Measurements from ENCODE around the gene TMSB4X. TPM values are rescaled to one million over a fixed set of nuclear protein-coding genes. Genes with fewer than 3 reads are reported as not detected.
"Not testable (repeated sequence)": the region's sequence is repeated elsewhere in the genome, so short reads cannot be mapped to it uniquely, and the experiment has no call there.

TMSB4X gene
- total RNA-seq, 1 donor from 2014 or later = 14,202 TPM

DNA sequence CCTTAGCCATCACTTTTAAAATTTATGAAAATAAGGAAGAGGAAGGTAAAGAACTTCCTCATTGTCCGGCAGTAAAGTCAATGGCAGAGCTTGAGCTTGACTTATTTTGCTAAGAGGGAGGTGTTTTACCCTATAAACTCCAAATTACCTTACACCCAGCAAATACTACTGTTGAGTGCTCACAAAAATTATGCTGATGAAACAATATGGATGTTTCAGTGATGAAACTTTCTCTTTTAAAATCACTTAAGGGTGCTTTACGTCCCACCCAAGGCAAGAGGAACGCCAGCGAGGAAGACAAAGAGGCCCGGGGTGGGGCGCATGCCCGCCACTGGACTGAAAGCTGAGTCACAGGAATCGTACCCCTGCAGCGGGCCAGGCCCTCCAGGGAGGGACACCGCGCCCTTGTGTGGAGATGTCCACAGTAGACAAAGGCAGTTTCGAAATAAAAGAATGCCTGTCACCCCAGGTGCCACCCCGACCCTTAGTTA, 560 bp upstream of the TMSB4X start:
- intact Hi-C loops (cut with micrococcal nuclease) = loop anchor here (5.0 kb wide), 1 partner anchor 678 kb away; the partner anchor contains the start of gene TCEANC

DNA sequence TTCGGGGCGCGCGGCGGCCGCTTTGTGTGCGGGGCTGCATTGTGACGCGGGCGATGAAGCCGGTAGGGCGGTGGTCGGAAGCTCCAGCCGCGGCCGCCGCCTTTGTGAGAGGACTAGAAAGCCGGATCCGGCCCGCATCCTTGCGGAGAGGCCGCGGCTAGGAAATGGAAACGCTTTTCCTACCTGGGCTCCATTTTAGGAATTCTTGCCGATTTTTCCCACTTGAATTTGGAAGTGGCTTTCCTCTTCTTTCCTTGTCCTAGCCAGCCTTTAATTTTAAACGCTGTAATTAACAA, 708 bp downstream of the TMSB4X start:
- intact Hi-C loops (cut with micrococcal nuclease) = loop anchor here (1.0 to 5.0 kb wide), 5 partner anchors 10 to 1052 kb away; partner anchors contain the start of gene GEMIN8

DNA sequence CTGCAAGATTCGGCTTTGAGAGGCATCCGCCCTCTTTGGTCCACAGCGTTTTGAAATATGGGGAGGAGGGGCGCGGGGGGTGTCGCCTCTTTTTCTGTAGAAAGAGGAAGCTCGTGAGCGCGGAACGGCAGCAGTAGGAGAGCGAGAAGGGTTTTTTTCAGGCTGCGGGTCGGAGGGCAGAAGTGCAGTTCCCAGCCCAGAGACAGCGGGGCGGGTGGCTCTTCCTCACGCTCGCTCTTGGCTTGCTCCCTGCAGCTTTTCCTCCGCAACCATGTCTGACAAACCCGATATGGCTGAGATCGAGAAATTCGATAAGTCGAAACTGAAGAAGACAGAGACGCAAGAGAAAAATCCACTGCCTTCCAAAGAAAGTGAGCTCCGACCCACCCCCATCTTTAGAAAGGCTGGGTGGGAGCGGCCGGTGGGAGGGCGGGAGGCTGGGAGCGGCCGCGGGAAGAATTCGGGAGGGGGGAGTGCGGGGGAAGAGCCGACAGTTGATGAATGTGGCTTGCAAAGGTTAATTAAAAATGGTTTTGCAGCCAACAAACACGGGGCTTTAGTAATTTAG, 1.2 kb downstream of the TMSB4X start:
- intact Hi-C loops (cut with micrococcal nuclease) = loop anchor here (1.0 to 5.0 kb wide), 5 partner anchors 9 to 1051 kb away; partner anchors contain the start of gene GEMIN8

DNA sequence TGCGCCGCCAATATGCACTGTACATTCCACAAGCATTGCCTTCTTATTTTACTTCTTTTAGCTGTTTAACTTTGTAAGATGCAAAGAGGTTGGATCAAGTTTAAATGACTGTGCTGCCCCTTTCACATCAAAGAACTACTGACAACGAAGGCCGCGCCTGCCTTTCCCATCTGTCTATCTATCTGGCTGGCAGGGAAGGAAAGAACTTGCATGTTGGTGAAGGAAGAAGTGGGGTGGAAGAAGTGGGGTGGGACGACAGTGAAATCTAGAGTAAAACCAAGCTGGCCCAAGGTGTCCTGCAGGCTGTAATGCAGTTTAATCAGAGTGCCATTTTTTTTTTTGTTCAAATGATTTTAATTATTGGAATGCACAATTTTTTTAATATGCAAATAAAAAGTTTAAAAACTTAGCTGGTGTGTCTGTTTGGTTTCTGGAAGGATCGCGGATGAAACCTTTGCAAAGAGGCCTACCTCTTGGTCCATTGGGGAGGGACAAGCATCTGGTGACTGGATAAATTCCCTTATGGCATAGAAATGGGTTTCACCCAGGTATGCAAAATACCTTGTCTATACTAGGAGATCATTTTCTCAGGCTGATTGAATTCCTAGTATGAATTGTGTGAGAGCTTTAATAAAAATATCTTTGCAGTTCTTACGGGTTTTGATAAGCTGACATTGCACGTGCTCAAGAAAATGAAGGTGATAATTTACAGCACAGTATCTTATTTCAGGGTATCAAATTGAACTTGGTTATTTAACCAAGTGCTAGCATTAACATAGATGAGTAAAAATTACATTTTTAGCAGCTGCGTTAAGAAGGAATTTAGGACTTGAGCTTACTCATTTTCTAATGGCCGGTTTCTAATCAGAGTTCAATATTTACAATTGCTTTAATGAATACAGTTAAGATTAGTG, 2.2 kb downstream of the TMSB4X start:
- intact Hi-C loops (cut with micrococcal nuclease) = loop anchor here (5.0 kb wide), 3 partner anchors 35 to 1050 kb away; partner anchors contain the start of gene GEMIN8

DNA sequence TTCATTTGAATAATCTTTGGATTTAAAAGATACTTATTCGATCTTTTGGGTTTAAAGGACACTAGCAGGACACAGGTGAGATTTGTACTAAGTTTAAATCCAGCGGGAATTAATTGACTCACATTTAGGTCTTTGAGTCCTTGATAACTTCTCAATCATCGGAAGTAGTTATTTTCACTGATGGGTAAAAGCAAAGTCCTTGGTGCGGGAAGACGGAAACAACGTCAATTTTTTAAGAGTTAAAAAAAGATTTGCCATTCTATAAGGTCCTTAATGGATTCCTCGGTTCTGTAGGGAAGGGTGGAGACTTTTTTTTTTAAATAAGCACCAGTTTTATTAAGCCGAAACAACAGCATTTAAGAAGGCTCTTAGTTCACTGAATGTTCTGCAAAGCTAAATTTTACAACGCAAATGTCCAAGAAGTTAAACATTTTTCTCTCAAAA, 2.9 kb downstream of the TMSB4X start:
- intact Hi-C loops (cut with micrococcal nuclease) = loop anchor here (1.0 to 5.0 kb wide), 8 partner anchors 22 to 1050 kb away; partner anchors contain the start of gene GEMIN8

DNA sequence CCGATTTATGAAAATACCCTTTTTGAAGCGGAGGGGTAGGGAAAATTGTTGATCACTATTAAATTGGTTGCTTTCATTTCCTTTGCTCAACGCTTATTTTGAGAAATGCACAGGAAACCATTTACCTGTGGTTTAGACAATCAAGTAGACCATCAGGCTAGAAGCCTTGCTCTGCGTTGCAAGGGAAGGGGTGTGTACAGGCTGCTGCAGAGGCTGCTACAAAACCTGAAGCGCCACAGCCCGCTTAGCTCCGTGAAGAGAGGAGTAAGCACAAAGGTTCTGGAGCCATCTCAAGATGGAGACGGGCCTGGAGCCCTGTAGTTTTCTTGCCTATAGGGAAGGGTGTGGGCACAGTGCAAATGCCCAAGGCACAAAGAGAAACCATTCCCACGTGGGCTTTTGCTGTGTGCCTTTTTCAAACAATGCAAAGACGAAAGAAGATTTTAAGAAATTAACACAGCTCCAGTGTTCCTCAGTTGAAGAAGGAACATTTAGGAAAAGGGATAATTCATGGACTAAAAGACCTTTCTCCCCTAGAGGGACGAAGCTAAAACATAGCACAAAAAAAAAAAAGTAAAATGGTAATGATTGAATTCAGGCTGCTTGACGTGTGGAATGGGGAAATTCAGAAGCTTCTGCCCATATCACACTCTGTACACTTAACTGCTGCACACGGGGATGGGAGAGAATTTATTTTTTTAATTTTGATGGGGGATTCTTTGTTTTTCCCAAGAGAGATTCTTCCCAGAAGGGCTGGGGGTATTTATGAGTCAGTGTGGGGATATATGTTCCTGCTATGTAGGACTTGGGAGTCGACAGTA, 3.5 kb downstream of the TMSB4X start:
- intact Hi-C loops (cut with micrococcal nuclease) = loop anchor here (1.0 to 5.0 kb wide), 8 partner anchors 21 to 1049 kb away; partner anchors contain the start of gene GEMIN8

DNA sequence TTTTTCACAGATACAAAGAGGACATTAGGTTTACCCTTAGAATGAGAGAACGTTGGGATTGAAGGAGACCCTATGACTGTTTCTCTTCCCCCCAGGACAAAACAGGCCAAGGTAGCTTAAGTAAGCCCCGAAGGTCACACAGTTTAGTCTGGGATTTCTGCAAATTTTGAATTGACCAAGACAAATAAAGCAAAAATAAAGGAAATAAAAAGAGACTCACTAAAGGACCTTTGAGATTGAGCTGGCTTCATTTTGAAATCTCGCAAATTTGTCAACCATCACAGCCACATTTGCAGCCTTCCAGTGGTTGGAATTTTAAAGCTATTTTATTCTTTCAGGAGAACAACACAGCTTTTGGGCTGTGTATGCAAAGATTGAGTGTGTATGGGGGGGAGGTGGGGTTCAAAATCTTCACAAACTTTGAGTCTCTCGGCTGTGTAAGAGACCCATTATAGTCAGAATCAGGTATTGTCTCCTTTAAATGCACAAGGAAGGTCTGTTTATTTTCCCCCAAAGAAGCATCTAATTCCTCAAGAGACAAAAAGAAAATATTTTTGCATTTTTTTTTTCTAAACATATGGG, 4.2 kb downstream of the TMSB4X start:
- intact Hi-C loops (cut with micrococcal nuclease) = loop anchor here (5.0 kb wide), 3 partner anchors 33 to 1048 kb away; partner anchors contain the start of gene GEMIN8

DNA sequence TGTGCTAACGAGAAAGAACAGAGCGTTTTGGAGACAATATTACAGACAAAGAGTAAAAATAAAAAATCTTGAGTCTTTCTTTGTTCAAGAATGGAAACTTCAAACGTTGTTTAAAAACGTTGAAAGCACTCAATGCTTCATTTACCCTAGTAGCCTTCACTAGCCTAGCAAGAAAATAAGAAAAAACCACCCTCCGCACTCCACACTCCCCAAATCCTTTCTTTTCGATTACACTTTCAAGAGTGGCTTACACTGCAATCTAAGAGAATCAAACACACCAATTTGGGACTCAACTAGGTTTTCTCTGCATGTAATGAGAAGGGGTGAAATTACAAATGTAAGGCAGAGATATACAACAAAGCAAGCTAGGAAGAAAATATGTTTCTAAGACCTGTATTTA, 4.7 kb downstream of the TMSB4X start:
- intact Hi-C loops (cut with micrococcal nuclease) = loop anchor here (5.0 kb wide), 3 partner anchors 33 to 1048 kb away; partner anchors contain the start of gene GEMIN8

DNA sequence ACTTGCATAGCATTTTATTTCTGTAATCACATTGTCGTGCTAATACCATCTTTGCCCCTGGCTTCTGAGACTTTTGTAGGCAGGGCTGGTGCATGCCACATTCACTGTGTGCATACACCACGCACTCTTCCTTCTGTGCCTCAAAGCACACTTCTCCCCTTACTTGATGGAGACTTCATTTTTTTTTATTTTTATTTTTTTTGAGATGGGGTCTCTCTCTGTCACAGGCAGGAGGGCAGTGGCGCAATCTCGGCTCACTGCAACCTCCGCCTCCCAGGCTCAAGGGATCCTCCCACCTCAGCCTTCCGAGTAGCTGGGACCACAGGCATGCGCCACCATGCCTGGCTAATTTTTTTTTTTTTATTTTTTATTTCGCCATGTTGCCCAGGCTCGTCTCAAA, 5.1 kb downstream of the TMSB4X start:
- intact Hi-C loops (cut with micrococcal nuclease) = not testable (repeated sequence)

DNA sequence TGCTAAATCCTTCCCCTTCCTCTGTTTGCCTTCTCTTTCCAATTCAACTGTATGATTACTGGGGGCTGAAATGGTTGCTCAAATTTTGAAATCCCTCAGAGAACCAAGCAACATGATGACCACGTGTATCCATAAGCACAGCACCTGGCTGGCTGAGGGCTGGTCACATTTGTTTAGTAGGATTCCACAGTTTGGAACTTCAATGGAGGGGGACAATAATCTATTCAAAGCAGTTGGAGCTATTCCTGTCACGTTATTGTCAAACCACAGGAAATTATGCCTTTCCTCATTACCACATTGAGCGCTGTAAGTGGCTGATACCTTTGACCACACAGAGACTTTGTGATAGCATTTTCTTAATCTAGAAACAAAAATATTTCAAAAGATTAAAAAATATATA, 7.0 kb downstream of the TMSB4X start:
- intact Hi-C loops (cut with micrococcal nuclease) = no loop called here

DNA sequence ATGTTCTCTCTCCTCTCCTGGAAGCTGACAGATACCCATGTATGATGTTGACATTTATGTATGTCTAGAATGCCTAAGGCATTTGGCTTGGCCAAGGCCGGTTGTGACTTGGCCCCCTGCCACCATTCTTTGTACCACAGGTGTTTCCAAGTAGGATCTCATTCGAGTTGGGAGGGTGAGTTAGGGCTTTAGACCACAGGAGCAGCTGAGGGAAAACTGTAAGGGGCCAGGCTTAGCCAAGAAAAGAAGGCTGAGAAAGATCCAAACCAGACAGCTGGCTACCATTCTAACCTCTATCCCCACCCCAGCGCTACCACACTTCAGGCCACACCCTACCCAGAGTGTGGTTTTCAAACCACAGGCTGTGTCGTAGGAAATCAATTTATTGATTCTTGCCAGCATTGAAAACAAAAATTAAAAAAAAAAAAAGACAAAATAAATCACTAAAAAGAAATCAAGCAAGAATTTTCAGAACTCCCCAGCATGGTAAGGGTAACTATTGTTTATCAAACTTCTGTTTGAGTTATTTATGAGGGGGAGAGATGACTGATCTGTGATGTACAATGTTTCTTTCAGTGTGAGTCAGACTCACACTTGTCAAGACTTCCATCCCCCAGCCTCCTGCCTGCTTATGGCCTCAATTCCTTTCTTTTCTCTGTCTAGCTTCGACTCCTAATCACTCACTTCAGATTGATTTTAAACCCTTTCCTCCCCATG, 9.9 kb downstream of the TMSB4X start:
- intact Hi-C loops (cut with micrococcal nuclease) = loop anchor here (1.0 to 5.0 kb wide), 5 partner anchors 9 to 101 kb away; partner anchors contain the start of gene TMSB4X

DNA sequence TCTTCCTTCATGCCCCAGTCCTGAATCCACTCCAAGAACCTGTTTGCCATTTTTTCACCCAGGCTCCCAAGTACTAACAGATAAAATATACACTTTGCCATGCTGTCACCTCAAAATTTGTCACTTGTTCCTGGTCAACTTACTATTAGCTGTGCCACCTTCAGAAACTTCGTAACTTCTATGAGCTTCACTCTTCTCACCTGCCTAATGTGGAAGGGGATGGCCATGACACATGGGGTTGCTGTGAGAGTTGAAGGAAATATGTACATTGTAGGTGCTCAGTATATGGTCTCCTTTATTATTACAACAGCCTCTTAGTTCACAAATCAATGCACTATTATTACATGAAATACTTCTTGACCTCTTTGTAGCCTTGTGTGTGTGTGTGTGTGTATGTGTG, 10.4 kb downstream of the TMSB4X start:
- intact Hi-C loops (cut with micrococcal nuclease) = loop anchor here (1.0 to 5.0 kb wide), 5 partner anchors 10 to 100 kb away; partner anchors contain the start of gene TMSB4X

DNA sequence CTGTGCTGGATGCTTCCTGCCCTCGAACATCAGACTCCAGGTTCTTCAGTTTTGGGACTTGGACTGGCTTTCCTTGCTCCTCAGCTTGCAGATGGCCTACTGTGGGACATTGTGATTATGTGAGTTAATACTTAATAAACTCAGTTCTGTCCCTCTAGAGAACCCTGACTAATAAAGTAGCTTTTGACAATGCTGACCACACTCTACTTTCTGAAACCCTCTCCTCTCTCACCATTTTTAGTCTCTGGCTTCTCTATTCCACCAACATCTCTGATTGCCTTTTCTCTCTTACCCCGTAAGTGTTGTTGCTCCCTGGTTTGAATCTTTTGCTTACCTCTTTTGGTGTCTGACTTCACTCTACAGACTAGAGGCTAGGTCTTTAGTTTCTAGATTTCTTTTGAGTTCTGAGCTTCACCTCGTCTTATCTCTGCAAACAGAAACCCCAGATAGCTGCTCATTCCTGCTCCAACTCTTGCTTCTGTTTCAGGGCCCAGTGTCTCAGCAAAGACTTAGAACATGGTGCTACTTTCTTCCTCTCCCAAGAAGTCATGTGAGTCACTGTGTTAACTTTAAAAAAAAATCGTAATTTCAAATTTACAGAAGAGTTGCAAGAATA, 11.4 kb downstream of the TMSB4X start:
- intact Hi-C loops (cut with micrococcal nuclease) = loop anchor here (5.0 kb wide), 1 partner anchor 34 kb away; no protein-coding TSS in a partner anchor

DNA sequence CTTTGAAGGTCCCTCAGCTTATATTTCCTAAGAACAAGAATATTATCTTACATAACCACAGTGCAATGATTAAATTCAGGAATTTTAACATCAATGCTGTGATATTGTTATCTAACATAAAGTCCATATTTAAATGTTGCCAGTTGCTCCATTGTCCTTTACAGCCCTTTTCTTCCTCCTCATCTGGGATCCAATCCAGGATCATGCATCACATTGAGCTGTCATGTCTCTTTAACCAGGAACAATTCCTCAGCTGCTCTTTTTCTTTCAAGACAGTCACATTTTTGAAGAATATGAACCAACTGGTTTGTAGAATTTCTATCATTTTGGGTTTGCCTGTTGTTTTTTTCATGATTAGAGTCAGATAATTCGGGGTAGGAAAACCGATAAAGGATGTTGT, 12.0 kb downstream of the TMSB4X start:
- intact Hi-C loops (cut with micrococcal nuclease) = loop anchor here (5.0 kb wide), 1 partner anchor 35 kb away; no protein-coding TSS in a partner anchor

DNA sequence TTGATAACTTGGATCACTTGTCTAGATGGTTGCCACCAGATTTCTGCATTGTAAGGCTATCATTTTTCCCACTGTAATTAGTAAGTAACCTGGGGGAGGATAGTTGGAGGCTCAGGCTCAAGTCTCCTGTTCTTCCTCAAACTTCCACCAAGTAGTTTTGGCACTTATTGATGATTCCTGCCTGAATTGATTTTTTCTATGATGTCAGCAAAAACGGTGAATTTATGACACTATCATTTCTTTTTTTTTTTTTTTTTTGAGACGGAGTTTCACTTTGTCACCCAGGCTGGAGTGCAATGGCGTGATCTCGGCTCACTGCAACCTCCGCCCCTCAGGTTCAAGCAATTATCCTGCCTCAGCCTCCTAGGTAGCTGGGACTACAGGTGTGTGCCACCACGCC, 12.4 kb downstream of the TMSB4X start:
- intact Hi-C loops (cut with micrococcal nuclease) = loop anchor here (5.0 kb wide), 1 partner anchor 35 kb away; no protein-coding TSS in a partner anchor

DNA sequence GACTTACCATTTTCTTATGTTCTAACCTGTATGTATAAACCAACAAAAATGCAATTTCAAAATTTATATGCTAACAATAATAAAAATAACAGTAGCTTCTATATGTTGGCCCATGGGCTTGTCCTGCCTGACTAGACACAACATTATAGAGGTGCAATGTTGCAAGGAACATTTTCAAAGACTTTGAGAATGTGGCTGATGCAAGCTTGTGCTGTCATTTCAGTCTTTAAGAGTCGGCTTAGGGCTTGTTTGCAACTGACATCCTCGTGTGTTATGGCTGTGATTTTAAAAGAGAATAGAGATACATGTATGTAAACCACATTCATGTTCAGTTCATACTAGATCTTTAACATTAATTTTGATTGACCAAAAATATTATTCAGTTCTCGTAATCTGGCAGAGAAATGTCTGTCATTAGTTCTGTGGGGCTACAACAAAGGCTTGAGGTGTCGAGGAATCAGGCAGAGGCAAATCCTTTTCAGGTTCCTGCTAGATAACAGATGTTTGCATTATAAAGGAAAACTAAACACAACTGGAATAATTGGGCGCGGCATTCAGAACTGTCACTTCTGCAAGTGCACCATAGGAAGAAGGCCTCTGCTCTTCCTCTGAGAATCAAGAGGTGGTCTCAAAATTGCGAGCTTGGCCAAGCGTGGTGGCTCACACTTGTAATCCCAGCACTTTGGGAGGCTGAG, 13.1 kb downstream of the TMSB4X start:
- intact Hi-C loops (cut with micrococcal nuclease) = loop anchor here (5.0 kb wide), 1 partner anchor 36 kb away; no protein-coding TSS in a partner anchor

DNA sequence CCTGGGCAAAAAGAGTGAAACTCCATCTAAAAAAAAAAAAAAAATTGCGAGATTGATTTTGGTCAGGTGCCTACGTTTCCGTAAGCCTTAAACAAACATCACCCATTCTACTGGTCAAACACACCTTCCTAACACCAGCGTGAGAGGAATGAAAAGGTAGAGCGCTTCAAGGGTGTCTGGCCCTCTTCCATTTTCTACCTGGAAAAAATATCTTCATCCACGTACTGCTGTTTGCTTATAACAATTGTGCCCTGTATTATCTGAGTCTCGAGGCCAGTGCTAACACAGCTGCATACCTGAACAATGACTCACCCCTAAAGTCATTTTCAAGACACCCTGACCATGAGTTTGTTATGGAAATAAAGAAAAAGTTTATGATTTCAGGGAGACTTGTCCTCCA, 13.9 kb downstream of the TMSB4X start:
- intact Hi-C loops (cut with micrococcal nuclease) = loop anchor here (5.0 kb wide), 1 partner anchor 36 kb away; no protein-coding TSS in a partner anchor

DNA sequence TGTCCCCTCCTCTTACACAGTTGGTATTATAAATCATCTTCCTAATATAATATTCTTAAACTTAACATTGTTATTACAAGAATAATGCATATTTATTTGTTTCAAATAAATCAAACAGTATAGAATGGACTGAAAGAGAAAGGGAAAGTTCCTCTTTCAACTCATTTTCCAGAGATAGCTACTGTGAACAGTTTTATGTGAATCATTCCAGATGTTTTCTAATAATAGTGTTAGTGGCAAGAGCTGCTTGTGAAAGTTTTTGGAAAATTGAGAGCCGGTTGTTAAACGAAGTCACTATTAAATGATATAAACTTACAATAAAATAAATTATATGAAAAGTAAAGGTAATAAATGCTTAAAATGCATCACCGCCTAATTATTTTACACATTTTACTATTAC, 14.6 kb downstream of the TMSB4X start:
- intact Hi-C loops (cut with micrococcal nuclease) = loop anchor here (5.0 kb wide), 1 partner anchor 37 kb away; no protein-coding TSS in a partner anchor
